Stimulated activated CD8-positive, alpha-beta memory T cell treated with anti-CD3 and anti-CD28 coated beads, Interleukin-15, amount 100 ng/mL, for 4 hours (primary cell): ENCODE data around the gene MPIG6B.
A peak's percentile ranks its signal among the peaks of the same experiment; 100 is the strongest.

Source experiments
- DNase-seq, 2 donors: peaks; one replicate each; pipeline ENCODE4 v3.0.0-alpha.2; 2020; ENCODE audit warnings: low read depth in 2 of 2

MPIG6B gene

DNA sequence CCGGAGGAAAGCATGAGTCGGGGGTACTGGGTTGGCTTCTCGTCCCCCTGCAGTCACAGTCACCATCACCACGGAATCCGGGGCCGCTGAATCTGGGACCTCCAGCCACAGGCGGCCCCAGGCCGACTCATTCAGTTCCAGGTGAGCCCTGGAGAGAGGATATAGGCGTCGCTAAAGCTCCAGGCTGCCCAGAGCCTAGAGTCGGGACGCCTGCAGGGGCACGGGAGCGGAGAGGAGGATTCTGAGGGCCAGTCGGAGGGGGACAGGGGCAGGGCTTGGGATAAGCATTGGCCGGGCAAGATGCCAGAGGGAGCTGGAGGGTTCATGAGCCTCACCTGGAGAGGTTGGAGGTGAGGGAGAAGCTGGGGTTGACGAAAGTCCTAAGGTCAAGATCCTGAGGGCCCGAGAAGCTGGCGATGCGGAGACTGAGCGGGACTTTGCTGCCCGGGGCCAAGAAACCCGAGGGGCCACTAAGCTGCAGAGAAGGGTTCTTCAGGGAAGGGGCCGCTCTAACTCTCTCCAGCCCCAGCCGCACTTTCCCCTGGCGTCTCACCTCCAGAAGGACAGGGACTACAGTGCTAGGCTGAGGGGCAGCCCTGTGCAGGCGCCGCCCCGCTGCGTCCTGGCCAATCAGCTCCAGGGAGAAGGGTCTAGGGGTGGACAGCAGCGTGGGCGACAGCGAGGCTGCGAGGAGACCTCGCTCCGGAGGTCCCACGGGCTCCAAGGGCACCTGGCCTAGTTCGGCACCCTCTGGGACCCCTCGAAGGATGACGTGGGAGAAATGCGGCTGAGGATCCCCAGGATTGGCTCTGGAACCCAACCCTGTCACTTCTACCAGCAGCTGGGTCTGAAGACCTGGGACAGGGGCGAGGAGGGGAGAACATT is 43.0 kb downstream of the MPIG6B start:
- DNase-seq: no peak

DNA sequence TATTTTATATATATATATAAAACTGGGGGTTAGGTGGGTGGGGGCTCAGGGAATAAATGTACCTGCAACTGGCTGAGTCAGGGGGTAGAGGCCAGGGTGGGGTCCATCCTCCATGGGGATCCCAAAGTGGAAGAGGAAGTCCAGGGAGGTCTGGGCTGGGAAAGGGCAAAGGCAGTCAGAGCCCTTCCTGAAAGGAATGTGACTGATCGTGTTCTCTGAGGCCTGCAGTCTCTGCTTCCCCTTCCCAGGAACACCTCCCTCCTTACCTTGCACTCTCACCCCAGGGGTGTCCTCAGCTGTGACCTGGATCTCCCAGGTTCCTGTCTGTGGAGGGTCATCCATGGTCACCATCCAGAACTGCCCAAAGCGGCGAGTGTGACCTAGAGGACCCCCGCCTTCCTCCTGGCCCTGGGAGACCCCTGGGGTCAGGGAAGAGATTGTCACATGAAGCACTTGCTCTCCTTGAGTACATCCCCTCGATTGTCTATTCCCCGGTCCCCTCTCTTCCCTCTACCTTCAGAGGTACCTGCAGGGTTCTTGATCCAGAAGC is 44.0 kb downstream of the MPIG6B start:
- no peak for DNase-seq

DNA sequence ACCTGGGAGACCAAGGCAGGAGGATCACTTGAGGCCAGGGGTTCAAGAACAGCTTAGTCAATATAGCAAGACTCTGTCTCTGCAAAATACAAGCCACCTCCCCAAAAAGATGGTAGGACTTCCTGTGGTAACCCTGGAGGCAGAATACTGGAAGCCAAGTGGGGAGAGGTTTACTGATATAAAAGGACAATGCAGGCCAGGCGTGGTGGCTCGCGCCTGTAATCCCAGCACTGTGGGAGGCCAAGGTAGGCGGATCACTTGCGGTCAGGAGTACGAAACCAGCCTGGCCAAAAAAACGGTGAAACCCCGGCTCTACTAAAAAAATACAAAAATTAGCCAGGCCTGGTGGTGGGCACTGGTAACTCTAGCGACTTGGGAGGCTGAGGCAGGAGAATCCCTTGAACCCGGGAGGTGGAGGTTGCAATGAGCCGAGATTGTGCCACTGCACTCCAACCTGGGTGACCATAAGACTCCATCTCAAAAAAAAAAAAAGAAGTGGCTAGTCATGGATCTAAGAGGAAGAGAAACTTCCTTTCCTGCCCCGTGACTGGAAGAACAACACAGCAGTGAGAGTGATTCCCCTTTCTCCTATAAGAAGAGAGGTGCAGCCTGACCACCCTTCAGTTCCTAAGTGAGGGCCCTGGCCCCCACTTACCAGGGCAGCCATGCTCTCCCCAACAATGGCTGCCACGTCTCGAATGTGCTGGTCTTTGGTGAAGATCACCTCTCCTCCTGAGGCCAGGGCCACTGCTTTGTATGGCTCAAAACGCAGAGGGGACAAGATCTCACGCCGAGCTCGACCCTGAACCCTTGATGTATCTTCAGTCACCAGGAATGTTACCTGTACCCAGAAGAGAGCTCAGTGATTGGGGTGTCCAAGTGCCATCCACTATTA is 45.4 kb downstream of the MPIG6B start:
- no peak for DNase-seq

DNA sequence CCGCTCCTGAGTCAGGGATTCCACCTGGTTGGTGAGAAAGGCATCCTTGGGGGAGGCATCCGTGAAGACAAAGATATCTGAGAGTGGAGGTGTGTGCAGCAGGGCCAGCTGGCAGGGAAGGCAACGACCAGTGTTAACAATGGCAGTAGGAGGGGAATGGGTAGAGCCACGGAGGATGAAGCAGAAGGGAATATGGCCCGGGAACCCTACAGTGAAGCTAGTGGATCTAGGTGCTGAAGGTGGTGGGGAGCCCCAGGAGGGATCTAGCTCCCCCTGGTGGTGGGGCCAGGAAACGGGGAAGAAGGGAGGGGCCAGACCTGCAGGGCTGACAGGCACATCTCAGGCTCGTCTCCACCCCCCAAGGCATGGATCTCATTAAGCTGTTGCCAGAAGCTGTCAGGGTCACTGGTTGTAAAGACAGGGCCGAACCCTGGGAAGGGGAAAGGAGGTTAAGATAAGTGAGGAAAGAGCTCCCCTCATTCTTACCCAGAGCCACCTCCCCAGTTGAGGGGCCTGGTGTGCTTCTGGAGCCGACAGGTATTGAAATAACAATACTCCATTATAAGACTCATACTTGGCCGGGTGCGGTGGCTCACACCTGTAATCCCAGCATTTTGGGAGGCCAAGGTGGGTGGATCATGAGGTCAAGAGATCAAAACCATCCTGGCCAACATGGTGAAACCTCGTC is 46.7 kb downstream of the MPIG6B start:
- peak; percentile 47 to 65 for DNase-seq

DNA sequence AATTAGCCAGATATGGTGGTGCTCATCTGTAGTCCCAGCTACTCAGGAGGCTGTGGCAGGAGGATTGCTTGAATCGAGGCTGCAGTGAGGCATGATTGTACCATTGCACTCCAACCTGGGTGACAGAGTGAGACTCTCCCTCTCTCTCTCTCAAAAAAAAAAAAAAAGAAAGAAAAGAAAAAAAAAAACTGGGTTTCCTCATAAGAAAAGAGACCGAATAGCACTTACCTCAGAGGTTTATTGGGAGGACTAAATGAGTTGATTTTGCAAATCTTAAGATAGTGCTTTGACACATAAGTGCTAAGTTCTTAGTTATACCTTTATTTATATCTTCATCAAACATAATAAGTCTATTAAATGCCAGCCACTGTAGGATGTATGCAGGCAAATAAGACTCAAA is 47.7 kb downstream of the MPIG6B start:
- DNase-seq: no peak

DNA sequence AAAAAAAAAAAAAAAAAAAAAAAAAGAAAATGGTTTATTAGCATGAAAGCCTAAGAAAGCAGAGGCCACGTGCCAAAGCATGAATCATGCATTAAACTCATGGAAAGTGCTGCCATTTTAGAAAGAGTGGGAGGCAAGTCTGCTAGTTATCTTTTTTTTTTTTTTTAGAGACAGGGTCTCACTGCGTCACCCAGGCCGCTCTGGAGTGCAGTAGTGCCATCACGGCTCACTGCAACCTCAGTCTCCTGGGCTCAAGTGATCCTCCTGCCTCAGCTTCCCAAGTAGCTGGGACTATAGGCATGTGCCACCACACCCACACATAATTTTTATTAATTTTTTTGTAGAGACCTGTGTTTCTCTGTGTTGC is 48.8 kb downstream of the MPIG6B start:
- DNase-seq: peak in 1 of 2 donors; percentile 36

DNA sequence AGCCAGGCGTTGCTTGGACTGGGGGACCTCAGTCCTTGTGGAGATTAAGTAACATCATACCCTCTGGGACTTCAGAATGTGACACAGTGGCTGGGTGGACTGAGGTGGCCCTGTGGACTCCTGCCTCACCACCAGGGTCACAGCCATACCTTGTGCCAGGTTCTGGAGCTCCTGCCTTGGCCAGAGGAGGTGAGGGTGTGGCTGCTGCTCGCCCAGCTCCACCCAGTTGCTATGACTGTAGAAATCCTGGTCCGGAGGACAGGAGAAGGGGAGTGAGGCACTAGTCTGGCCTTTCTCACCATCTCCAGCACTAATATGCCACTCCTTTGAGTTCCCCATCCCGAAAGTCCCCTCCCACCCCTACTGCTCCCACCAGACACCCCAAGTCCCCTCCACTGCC is 52.0 kb downstream of the MPIG6B start:
- DNase-seq: no peak

DNA sequence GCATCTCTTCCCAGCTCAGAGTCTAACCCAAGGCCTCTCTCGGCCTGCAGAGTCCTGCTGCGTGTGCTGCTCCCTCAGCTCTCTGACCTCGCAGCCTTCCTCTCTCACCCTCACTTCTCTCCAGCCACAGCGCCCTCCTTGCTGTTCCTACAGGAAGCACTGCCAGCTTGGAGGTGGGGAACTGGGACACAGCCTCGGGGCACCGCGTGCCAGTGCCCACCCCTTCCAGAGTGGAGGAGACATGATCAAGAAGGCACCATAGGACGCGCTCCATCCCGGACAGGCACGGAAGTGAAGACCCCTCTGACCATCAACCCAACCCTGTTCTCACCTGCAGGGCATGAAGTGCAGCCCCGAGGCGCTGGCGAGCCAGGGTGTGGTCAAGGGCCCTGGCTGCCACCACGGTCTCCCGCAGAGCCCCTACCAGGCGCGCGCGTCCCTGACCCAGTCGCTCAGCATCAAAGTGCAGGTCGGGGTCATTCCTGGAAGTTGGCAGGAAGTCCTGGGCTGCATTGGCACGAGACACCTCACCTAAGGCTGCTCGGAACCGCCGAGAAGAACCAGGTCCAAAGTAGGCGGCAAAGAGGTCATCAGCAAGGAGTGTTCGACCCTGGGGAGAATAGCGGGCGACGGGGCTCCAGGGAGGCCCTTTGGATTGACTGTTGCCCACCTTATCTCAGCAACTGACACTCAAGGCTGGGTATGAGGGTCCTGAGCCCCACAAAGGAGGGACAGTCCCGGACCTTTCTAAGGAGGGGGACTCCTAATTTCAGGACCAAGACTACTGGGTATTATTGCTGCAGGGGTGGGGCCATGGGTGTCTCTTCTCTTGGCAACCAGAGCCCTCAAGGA is 52.7 kb downstream of the MPIG6B start:
- no peak for DNase-seq
